ENCODE results near the gene ATXN1.

- peak; percentile 50 to 67 (median 57) for TF ChIP-seq CTCF (IDR thresholded peaks at IDR 0.05)
- no peak for TF ChIP-seq POLR2A (IDR thresholded peaks at IDR 0.05)
- no peak for TF ChIP-seq EP300 (IDR thresholded peaks at IDR 0.05; ENCODE audit: low read depth)
These were observed 250.1 kb downstream of the ATXN1 start for GRCh38 chr6:16511040-16511660.

Data from transverse colon (tissue), 3 donors.